OCI-LY7 (cell line): ENCODE data around the gene GFRA3. TPM values are rescaled to one million over a fixed set of nuclear protein-coding genes. Genes with fewer than 3 reads are reported as not detected.

ENCODE experiments used
- BruUV-seq: library from RNA; stranded (reverse); fragments of 400-500 nt; replicated peaks from 2 replicates; lab custom pipeline; 2021; lab: Mats Ljungman, UMichigan
- CTCF ChIA-PET: fragments of 300-600 bp; sonication (Branson Sonifier 250); formaldehyde crosslinking; loops from one replicate; lab custom pipeline; 2022; ENCODE audit warnings: antibody characterized with exemption; ENCODE audit not compliant: unreplicated experiment; lab: Charles Lee
- POLR2A ChIA-PET: fragments of 300-600 bp; sonication (Branson Sonifier 250); formaldehyde crosslinking; loops from one replicate; lab custom pipeline; 2022; ENCODE audit warnings: antibody characterized with exemption; lab: Charles Lee
- DNase-seq: peaks from one replicate; pipeline ENCODE4 v3.0.0-alpha.2; 2015; ENCODE audit warnings: low spot score
- H2AFZ ChIP-seq: fragments of 200-600 bp; sonication (generic), shearing (Covaris generic); 2 replicates; pipeline ENCODE4 v1.6.1; 2014; ENCODE audit warnings: mild to moderate bottlenecking, antibody characterized with exemption, low read length, moderate library complexity
- H3K27ac ChIP-seq: fragments of 200-600 bp; sonication (generic); 2 replicates; pipeline ENCODE4 v1.5.1; 2014; ENCODE audit warnings: mixed run types, low read depth, mild to moderate bottlenecking, moderate library complexity, low read length, inconsistent platforms; ENCODE audit not compliant: poor library complexity, severe bottlenecking
- H3K36me3 ChIP-seq: fragments of 200-600 bp; sonication (generic); 2 replicates; pipeline ENCODE4 v1.6.1; 2014; ENCODE audit warnings: mild to moderate bottlenecking, antibody characterized with exemption, low read length, moderate library complexity, mixed read lengths; ENCODE audit not compliant: insufficient read depth
- H3K4me1 ChIP-seq: fragments of 200-600 bp; sonication (generic); 2 replicates; pipeline ENCODE4 v1.5.1; 2014; ENCODE audit warnings: mild to moderate bottlenecking, low read length; ENCODE audit not compliant: insufficient read depth, poor library complexity, severe bottlenecking
- H3K4me2 ChIP-seq: fragments of 200-600 bp; sonication (generic); 2 replicates; pipeline ENCODE4 v1.6.1; 2014; ENCODE audit warnings: mild to moderate bottlenecking, low read length
- H3K4me3 ChIP-seq: fragments of 200-600 bp; sonication (generic); 2 replicates; pipeline ENCODE4 v1.5.1; 2014; ENCODE audit warnings: mild to moderate bottlenecking, low read depth, low read length; ENCODE audit not compliant: poor library complexity, severe bottlenecking
- H3K79me2 ChIP-seq: fragments of 200-600 bp; sonication (generic); 2 replicates; pipeline ENCODE4 v1.6.1; 2016; ENCODE audit warnings: low read depth, mild to moderate bottlenecking, low read length, moderate library complexity, mixed read lengths; ENCODE audit not compliant: insufficient read depth
- H3K9me2 ChIP-seq: fragments of 200-600 bp; sonication (generic); 2 replicates; pipeline ENCODE4 v1.6.1; 2016; ENCODE audit warnings: mild to moderate bottlenecking, low read length, mixed read lengths; ENCODE audit not compliant: insufficient read depth
- H3K9me3 ChIP-seq: fragments of 200-600 bp; sonication (generic); 2 replicates; pipeline ENCODE4 v1.6.1; 2014; ENCODE audit warnings: mild to moderate bottlenecking, mixed run types, low read length, mixed read lengths
- H4K20me1 ChIP-seq: fragments of 200-600 bp; sonication (generic); 2 replicates; pipeline ENCODE4 v1.6.1; 2014; ENCODE audit warnings: mild to moderate bottlenecking, antibody characterized with exemption, low read length, moderate library complexity, mixed read lengths; ENCODE audit not compliant: insufficient read depth
- CTCF ChIP-seq: fragments of 200-600 bp; sonication (generic); conservative IDR thresholded peaks from 2 replicates; pipeline ENCODE4 v1.5.1; 2014; ENCODE audit warnings: mild to moderate bottlenecking, antibody characterized with exemption, low read length, moderate library complexity, mixed read lengths
- EZH2phosphoT487 ChIP-seq: fragments of 200-600 bp; sonication (generic); IDR thresholded peaks from 2 replicates; pipeline ENCODE4 v1.6.1; 2018; ENCODE audit warnings: low read depth, borderline replicate concordance, mild to moderate bottlenecking, mixed run types, antibody characterized with exemption, low read length, moderate library complexity, mixed read lengths
- intact Hi-C: fragments of 100-400 bp; cut with micrococcal nuclease; formaldehyde crosslinking; loops from one replicate; pipeline ENCODE4 v1.10.0; 2022; ENCODE audit not compliant: unreplicated experiment
- total RNA-seq, 2 experiments: library from RNA; depleted of rRNA in 1 of 2; stranded (reverse); fragments of >200 nt in 1 of 2; shearing (Covaris generic) in 1 of 2; gene quantifications; 2 replicates each; pipeline ENCODE4 v1.2.3, GENCODE V29; 2014 to 2022

GFRA3 gene
- total RNA-seq, 2 experiments from 2014 or later: not detected

- TF ChIP-seq CTCF: no peak
- no peak for TF ChIP-seq EZH2phosphoT487
- BruUV-seq: no TSS peak
- H3K4me2 ChIP-seq: no peak overlapping the region
- no peaks in the 10 kb centered on the region for H3K36me3 ChIP-seq
- H3K79me2 ChIP-seq: no peaks in the 10 kb centered on the region
- no peak overlapping the region for H2AFZ ChIP-seq
- ChIA-PET CTCF (no interaction called here), POLR2A (interaction anchor here (0.6 to 1.4 kb wide), 3 partner anchors 9 to 128 kb away, joined by 3 to 4 read pairs (median 4); no protein-coding TSS in a partner anchor)
- intact Hi-C loops: no loop called here
- H3K4me1 ChIP-seq: no peaks in the 10 kb centered on the region
- no peak for DNase-seq
- H3K9me2 ChIP-seq: no peaks in the 10 kb centered on the region
- H3K4me3 ChIP-seq: no peak overlapping the region
- peaks cover 13% of the 10 kb centered on the region; the same call in 1 of the 2 replicates for H3K9me3 ChIP-seq
- H4K20me1 ChIP-seq: no peaks in the 10 kb centered on the region
- no peak overlapping the region for H3K27ac ChIP-seq
These were observed 50.9 kb downstream of the GFRA3 start for GRCh38 chr5:138223532-138223931.

DNA sequence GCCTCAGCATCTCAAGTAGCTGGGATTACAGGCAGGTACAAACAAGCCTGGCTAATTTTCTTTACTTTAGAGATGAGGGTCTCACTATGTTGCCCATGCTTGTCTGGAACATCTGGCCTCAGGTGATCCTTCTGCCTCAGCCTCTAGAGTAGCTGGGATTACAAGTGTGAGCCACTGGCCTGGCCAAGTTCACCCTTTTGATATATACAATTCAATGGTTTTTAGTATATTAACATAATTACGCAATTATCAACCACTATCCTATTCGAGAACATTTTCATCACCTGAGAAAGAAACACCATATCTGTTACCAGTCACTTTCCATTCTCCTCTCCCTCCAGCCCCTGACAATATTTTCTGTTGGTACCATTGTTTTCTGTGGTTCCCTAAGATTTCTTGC is 57.6 kb downstream of the GFRA3 start:
- H3K4me1 ChIP-seq: peaks cover 13% of the 10 kb centered on the region
- DNase-seq: no peak
- no peaks in the 10 kb centered on the region for H3K9me3 ChIP-seq
- no peak overlapping the region for H3K27ac ChIP-seq
- ChIA-PET CTCF (no interaction called here), POLR2A (interaction anchor here (0.6 to 1.3 kb wide), 5 partner anchors 18 to 261 kb away, joined by 3 read pairs; partner anchors contain the start of genes CDC25C and FAM53C)
- no peak overlapping the region for H3K4me3 ChIP-seq
- intact Hi-C loops: no loop called here
- peaks cover 14% of the 10 kb centered on the region for H3K79me2 ChIP-seq
- H2AFZ ChIP-seq: no peak overlapping the region
- TF ChIP-seq EZH2phosphoT487: no peak
- no peak for TF ChIP-seq CTCF
- no peak overlapping the region for H3K4me2 ChIP-seq
- H4K20me1 ChIP-seq: no peaks in the 10 kb centered on the region
- H3K9me2 ChIP-seq: no peaks in the 10 kb centered on the region
- BruUV-seq: no TSS peak
- H3K36me3 ChIP-seq: no peaks in the 10 kb centered on the region
